ENCODE data around the gene DCP2. TPM values are rescaled to one million over a fixed set of nuclear protein-coding genes. Genes with fewer than 3 reads are reported as not detected.

The DCP2 gene
- total and polyA plus RNA-seq, 2 donors (not counting 1 experiment from before 2014, with no cell fraction given): 7.9 to 19.5 TPM

DNA sequence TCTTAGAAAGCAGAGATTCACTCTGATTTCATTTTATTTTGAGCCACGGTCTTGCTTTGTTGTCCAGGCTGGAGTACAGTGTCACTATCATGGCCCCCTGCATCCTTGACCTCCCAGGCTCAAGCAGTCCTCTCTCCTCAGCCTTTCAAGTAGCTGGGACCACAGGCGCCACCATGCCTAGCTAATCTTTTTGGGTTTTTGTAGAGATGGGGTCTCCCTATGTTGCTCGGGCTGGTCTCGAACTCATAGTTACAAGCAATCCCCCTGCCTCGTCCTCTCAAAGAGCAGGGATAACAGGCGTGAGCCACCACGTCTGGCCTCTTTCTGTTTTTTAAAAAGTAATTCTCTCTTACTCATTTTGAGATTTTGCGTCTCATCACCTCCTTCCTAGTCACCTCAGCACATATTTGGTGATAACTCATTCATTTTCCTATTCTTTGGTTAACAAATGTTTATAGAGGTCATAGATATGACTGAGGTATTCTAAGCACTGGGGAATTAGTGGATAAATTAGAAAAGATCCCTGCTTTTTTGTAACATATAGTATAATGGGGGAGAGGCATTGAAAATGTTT, 10.8 kb upstream of the DCP2 start:
- Histone ChIP-seq H3K9me3 (ENCODE audit: control insufficient read depth, insufficient read depth, low read depth, low read length) (no peaks in the 10 kb centered on the region), H3K27ac (ENCODE audit: insufficient read depth, low read length) (no peak overlapping the region), H2AFZ (ENCODE audit: low read length) (no peak overlapping the region), H3K27me3 (ENCODE audit: control insufficient read depth, insufficient read depth, low read length) (no peaks in the 10 kb centered on the region), H4K20me1 (ENCODE audit: control insufficient read depth, extremely low read depth, insufficient read depth, low read length) (no peaks in the 10 kb centered on the region), H3K4me1 (ENCODE audit: control insufficient read depth, extremely low read depth, insufficient read depth, low read length) (peaks cover 3% of the 10 kb centered on the region), H3K36me3 (ENCODE audit: control insufficient read depth, insufficient read depth, low read length) (no peaks in the 10 kb centered on the region), H3K4me3 (replicated peaks in 1 of 4; ENCODE audit: control extremely low read depth in 1 of 4, insufficient read depth in 1 of 4, low read depth in 3 of 4, low read length in 4 of 4) (no peak overlapping the region), H3K4me2 (ENCODE audit: extremely low read depth, insufficient read depth, low read length) (no peak overlapping the region), H3K9ac (ENCODE audit: insufficient read depth, low read length) (no peak overlapping the region), H3K79me2 (ENCODE audit: control insufficient read depth, insufficient read depth, low read length) (no peaks in the 10 kb centered on the region)
- TF ChIP-seq, protein P1, sequence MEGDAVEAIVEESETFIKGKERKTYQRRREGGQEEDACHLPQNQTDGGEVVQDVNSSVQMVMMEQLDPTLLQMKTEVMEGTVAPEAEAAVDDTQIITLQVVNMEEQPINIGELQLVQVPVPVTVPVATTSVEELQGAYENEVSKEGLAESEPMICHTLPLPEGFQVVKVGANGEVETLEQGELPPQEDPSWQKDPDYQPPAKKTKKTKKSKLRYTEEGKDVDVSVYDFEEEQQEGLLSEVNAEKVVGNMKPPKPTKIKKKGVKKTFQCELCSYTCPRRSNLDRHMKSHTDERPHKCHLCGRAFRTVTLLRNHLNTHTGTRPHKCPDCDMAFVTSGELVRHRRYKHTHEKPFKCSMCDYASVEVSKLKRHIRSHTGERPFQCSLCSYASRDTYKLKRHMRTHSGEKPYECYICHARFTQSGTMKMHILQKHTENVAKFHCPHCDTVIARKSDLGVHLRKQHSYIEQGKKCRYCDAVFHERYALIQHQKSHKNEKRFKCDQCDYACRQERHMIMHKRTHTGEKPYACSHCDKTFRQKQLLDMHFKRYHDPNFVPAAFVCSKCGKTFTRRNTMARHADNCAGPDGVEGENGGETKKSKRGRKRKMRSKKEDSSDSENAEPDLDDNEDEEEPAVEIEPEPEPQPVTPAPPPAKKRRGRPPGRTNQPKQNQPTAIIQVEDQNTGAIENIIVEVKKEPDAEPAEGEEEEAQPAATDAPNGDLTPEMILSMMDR (conservative IDR thresholded peaks at IDR 0.05 in 1 of 2, IDR thresholded peaks at IDR 0.05 in 1 of 2; ENCODE audit: low read depth in 1 of 2, low read length in 2 of 2): no peak
- no peak for TF ChIP-seq EZH2 (IDR thresholded peaks at IDR 0.05; ENCODE audit: low read length, missing control alignments)
- no peak for DNase-seq (ENCODE audit: low read depth in 2 of 2)

DNA sequence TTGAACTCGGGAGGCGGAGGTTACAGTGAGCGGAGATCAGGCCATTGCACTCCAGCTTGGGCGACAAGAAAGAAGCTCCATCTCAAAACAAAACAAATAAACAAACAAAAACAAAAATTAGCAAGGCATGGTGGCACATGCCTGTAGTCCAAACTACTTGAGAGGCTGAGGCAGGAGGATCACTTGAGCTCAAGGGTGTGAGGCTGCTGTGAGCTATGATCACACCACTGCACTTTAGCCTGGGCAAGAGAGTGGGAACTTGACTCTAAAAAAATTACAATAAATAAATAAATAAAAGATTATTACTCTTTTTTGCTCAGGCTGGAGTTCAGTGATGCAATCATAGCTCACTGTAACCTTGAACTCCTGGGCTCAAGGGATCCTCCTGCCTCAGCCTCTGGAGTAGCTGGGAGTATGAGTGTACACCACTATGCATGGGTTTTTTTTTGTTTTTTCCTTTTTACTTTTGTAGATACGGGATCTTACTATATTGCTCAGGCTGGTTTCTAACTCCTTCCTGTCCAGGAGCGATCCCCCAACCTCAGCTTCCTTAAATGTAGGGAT, 9.0 kb upstream of the DCP2 start:
- no peak for DNase-seq (ENCODE audit: low read depth in 2 of 2)
- Histone ChIP-seq H2AFZ (ENCODE audit: low read length) (no peak overlapping the region), H3K9ac (ENCODE audit: insufficient read depth, low read length) (no peak overlapping the region), H3K4me2 (ENCODE audit: extremely low read depth, insufficient read depth, low read length) (no peak overlapping the region), H3K27ac (ENCODE audit: insufficient read depth, low read length) (no peak overlapping the region), H3K4me1 (ENCODE audit: control insufficient read depth, extremely low read depth, insufficient read depth, low read length) (peaks cover 3% of the 10 kb centered on the region), H4K20me1 (ENCODE audit: control insufficient read depth, extremely low read depth, insufficient read depth, low read length) (no peaks in the 10 kb centered on the region), H3K9me3 (ENCODE audit: control insufficient read depth, insufficient read depth, low read depth, low read length) (no peaks in the 10 kb centered on the region), H3K36me3 (ENCODE audit: control insufficient read depth, insufficient read depth, low read length) (no peaks in the 10 kb centered on the region), H3K27me3 (ENCODE audit: control insufficient read depth, insufficient read depth, low read length) (no peaks in the 10 kb centered on the region), H3K79me2 (ENCODE audit: control insufficient read depth, insufficient read depth, low read length) (no peaks in the 10 kb centered on the region), H3K4me3 (replicated peaks in 1 of 4; ENCODE audit: control extremely low read depth in 1 of 4, insufficient read depth in 1 of 4, low read depth in 3 of 4, low read length in 4 of 4) (no peak overlapping the region)
- TF ChIP-seq, protein P1 (conservative IDR thresholded peaks at IDR 0.05 in 1 of 2, IDR thresholded peaks at IDR 0.05 in 1 of 2; ENCODE audit: low read depth in 1 of 2, low read length in 2 of 2): no peak
- TF ChIP-seq EZH2 (IDR thresholded peaks at IDR 0.05; ENCODE audit: low read length, missing control alignments): no peak

DNA sequence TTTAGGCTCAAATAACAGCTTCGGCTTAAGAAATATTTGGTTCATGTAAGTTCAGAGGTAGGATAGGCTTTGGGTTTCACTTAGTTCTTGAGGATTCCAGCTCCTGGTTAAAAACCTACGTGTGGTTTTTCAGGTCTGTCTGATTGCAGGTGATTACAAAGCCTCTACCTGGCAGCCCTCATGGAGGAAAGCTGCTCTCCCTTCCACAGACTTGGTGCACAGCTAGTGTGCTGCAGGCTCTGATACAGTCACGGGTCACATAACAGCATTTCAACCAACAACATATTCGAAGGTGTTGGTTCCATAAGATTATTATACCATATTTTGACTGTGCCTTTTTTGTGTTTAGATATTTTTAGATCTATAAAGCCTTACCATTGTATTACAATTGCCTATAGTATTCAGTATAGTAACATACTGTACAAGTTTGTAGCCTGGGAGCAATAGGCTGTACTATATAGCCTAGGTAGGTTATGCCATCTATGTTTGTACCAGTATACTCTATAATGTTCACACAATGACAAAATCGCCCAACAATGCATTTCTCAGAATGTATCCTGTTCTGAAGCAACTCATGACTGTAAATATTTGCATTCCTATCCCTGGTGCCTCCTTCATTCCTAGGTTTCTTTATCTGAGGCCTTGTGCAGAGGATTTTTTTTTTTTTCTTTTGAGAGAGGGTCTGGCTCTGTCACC, 8.0 kb upstream of the DCP2 start:
- no peaks in the 10 kb centered on the region for H3K27me3 ChIP-seq (ENCODE audit: control insufficient read depth, insufficient read depth, low read length)
- DNase-seq (ENCODE audit: low read depth in 2 of 2): no peak
- no peak overlapping the region for H3K9ac ChIP-seq (ENCODE audit: insufficient read depth, low read length)
- TF ChIP-seq, protein P1 (conservative IDR thresholded peaks at IDR 0.05 in 1 of 2, IDR thresholded peaks at IDR 0.05 in 1 of 2; ENCODE audit: low read depth in 1 of 2, low read length in 2 of 2): no peak
- TF ChIP-seq EZH2 (IDR thresholded peaks at IDR 0.05; ENCODE audit: low read length, missing control alignments): no peak
- no peaks in the 10 kb centered on the region for H3K4me1 ChIP-seq (ENCODE audit: control insufficient read depth, extremely low read depth, insufficient read depth, low read length)
- no peak overlapping the region for H2AFZ ChIP-seq (ENCODE audit: low read length)
- H3K4me2 ChIP-seq (ENCODE audit: extremely low read depth, insufficient read depth, low read length): no peak overlapping the region
- H3K79me2 ChIP-seq (ENCODE audit: control insufficient read depth, insufficient read depth, low read length): no peaks in the 10 kb centered on the region
- no peak overlapping the region for H3K27ac ChIP-seq (ENCODE audit: insufficient read depth, low read length)
- no peaks in the 10 kb centered on the region for H3K36me3 ChIP-seq (ENCODE audit: control insufficient read depth, insufficient read depth, low read length)
- no peaks in the 10 kb centered on the region for H3K9me3 ChIP-seq (ENCODE audit: control insufficient read depth, insufficient read depth, low read depth, low read length)
- H3K4me3 ChIP-seq (replicated peaks in 1 of 4; ENCODE audit: control extremely low read depth in 1 of 4, insufficient read depth in 1 of 4, low read depth in 3 of 4, low read length in 4 of 4): no peak overlapping the region
- no peaks in the 10 kb centered on the region for H4K20me1 ChIP-seq (ENCODE audit: control insufficient read depth, extremely low read depth, insufficient read depth, low read length)

Data from fibroblast of lung (primary cell).